Posterior vena cava (tissue), 2 donors: ENCODE results near the gene PRIMA1. TPM values are rescaled to one million over a fixed set of nuclear protein-coding genes. Genes with fewer than 3 reads are reported as not detected.
"Not testable (repeated sequence)": the region's sequence is repeated elsewhere in the genome, so short reads cannot be mapped to it uniquely, and the experiment has no call there.

ENCODE experiments used
- DNase-seq: peaks from one replicate; pipeline ENCODE4 v3.0.0-alpha.2; 2020; ENCODE audit warnings: low spot score
- intact Hi-C, 2 donors: fragments of 100-400 bp; cut with DNase I; formaldehyde crosslinking; loops; one replicate each; pipeline versions ENCODE4 v1.14.1 to v1.14.2; 2022 to 2023
- long read RNA-seq, 2 donors: library from polyadenylated mRNA; unstranded; transcript quantifications; one replicate each; pipeline ENCODE4 v2.0.0, GENCODE V29; 2020 to 2021
- total RNA-seq, 2 donors: library from RNA; stranded (reverse); fragmentation: NEBNext Ultra II Directional; extraction: Animal tissue kit (Norgen Biotek cat#: 25700); gene quantifications; one replicate each; pipeline ENCODE4 v1.2.1, GENCODE V29; 2021
- donor health status: DM: yes; HTN: yes; CAD: no.
- donor health status: DM: yes; HTN: yes; CAD: no.

PRIMA1 gene, protein sequence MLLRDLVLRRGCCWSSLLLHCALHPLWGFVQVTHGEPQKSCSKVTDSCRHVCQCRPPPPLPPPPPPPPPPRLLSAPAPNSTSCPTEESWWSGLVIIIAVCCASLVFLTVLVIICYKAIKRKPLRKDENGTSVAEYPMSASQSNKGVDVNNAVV
- 1 to 10 TPM; 5.0 to 9.6 TPM for total RNA-seq
- long read RNA-seq, donor 1, partial matches to known transcripts, result 0 of 3 reads
- long read RNA-seq, donor 1, other reads (novel, unspliced or antisense), result 3 of 3 reads
- long read RNA-seq, donor 2, result 0 reads

- DNase-seq, result no peak
- intact Hi-C loops, result loop anchor here (2.0 to 5.0 kb wide), 3 partner anchors 104 to 133 kb away; no protein-coding TSS in a partner anchor
These were observed at the start of gene PRIMA1 for GRCh38 chr14:93788293-93788542. TSS of gene PRIMA1 (minus strand) at chr14:93788485. CDS start at chr14:93787718, 767 bp downstream.

GRCh38 chr14:93834699-93835371 is 46.5 kb upstream of the PRIMA1 start:
- DNase-seq, result no peak
- intact Hi-C loops, result no loop called here

DNA sequence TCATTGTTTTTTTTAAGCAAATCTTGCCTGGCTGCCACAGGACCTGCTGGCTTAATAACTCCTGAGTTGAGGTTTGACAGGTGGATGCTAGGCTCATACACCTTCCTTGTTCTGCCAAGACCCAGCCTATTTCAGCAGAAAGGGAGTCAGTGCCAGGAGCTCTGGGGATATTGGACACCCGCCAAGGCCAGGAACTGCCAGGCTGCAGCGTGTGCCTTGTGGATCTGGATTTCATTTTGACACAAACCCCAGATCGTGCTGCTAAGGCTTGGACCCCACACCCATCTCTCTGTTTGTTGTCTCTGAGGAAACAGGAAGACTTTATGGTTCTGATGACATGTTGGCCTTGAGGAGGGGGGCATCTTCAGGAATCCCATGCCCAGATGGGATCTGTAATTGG is 44.4 kb upstream of the PRIMA1 start:
- intact Hi-C loops, result no loop called here
- DNase-seq, result no peak

DNA sequence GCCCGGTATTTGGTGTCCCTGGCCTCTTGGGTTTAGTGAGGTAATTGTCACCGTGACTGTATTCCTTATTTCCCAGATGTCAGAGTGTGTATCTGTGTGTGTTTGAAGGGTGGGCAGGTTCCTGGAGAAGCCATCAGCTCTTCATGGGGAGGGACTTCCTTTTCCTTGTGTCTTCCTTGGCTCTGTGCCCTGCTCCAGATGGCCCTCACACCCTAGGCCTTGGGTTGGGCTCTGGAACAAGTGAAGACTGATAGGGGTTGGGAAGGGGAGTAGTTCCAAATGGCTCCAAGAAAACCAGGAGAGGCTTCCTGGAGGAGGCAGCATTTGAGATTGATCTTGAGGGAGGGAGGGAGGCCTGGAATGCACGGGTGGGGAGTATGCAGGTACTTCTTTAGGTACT is 43.8 kb upstream of the PRIMA1 start:
- DNase-seq, result no peak
- intact Hi-C loops, result no loop called here

- DNase-seq, result no peak
- intact Hi-C loops, result loop anchor here in 1 of 2 donors (1.0 kb wide), 1 partner anchor 22 kb away; no protein-coding TSS in a partner anchor
These were observed 42.6 kb upstream of the PRIMA1 start for GRCh38 chr14:93830753-93831461.

DNA sequence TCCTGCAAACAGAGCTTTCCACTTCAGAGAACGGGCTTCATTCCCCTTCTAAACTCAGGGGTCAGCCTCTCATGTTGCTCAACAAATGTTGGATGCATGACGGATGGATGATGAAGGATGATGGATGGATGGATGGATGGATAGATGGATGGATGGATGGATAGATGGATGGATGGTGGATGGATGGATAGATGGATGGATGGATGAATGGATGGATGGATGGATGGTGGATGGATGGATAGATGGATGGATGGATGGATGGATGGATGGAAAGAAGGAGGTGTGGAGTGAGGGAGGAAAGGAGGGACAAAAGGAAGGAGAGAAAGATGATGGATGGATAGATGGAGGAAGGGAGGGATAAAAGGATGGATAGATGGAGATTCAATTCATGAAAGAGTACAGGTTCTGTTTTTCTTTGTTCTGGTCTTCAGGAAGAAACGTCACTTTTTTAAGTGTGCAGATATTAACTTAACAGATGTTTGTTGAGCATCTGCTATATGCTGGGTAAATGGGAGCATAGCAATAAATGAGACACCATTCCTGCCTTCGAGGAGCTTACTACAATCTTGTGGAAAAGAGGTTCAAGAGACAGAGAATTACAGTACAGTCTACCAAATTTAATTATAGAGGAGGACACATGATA is 41.7 kb upstream of the PRIMA1 start:
- intact Hi-C loops, result loop anchor here in 1 of 2 donors (1.0 to 10.0 kb wide), 2 partner anchors 23 to 1355 kb away; no protein-coding TSS in a partner anchor
- DNase-seq, result no peak

DNA sequence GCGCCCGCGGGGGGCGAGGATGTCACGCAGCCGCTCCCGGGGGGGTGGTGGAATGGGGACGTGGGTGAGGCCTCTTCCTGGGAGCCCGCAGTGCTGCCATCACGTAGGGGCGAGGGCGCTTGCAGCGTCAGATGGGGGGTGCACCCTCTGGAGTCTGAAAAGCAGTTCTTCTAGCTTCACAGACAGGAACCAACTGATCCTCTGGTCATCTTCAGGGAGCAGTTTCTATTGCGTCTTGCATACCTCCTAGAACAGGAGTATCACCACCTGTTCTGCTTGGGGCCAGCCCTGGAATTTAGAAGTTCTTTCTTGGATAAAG is 36.9 kb upstream of the PRIMA1 start:
- intact Hi-C loops, result loop anchor here in 1 of 2 donors (10.0 kb wide), 1 partner anchor 1350 kb away; no protein-coding TSS in a partner anchor
- DNase-seq, result no peak

DNA sequence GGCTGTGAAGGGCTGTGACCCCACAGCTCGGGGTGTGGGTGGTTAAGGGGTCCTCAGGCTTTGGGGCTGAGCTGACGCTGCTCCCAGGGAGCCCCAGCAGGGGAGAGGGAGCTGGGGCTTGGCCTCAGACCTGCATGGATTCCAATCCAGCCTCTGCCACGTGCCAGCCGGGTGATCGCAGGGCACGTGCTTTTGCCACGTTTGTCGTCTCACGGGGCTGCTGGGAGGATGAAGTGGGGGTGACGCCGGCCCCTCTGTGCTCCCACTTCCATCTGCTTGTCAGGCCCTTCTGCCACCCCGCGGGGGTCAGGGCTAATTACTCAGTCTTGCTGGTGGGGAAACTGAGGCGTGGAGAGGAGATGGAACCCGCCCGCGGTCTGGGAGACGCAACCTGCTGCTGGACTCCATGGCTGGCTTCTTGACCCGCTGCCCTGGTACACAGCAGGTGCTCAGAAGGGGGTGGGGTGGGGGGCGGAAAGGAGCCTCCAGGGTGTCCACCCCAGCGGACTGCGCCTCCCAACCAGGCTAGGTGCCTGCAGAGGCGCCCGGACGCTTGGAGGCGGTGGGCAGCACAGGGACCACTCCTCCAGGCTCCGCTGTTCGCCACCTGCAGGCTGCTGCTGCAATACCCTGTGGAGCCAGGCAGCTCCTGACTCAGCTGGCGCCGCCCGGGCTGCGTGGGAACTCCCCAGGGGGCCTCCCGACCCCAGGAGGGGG is 36.4 kb upstream of the PRIMA1 start:
- intact Hi-C loops, result loop anchor here in 1 of 2 donors (10.0 kb wide), 1 partner anchor 1350 kb away; no protein-coding TSS in a partner anchor
- DNase-seq, result no peak

- intact Hi-C loops, result loop anchor here in 1 of 2 donors (10.0 kb wide), 1 partner anchor 1349 kb away; no protein-coding TSS in a partner anchor
- no peak for DNase-seq
These were observed 35.8 kb upstream of the PRIMA1 start for GRCh38 chr14:93824076-93824475.

DNA sequence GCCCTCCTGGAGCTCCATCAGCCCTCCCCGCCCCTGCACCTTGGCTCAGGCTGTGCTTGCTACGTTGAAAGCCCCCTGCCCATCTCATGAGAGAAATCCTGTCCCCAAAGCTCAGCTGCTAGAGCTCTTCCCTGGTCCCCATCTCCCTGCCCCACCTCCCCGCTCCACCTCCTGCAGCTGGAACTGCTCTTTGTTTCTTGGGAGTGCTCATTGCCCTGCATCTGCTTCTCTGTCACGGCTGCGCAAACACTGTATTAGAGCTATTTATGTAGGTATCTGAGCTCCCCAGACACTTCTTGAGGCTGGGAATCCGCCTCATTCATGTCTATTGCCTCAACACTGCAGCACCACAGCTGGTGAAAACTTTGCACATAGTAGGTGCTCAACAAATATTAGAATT is 32.8 kb upstream of the PRIMA1 start:
- intact Hi-C loops, result loop anchor here in 1 of 2 donors (1.0 to 10.0 kb wide), 2 partner anchors 16 to 1346 kb away; no protein-coding TSS in a partner anchor
- DNase-seq, result no peak

DNA sequence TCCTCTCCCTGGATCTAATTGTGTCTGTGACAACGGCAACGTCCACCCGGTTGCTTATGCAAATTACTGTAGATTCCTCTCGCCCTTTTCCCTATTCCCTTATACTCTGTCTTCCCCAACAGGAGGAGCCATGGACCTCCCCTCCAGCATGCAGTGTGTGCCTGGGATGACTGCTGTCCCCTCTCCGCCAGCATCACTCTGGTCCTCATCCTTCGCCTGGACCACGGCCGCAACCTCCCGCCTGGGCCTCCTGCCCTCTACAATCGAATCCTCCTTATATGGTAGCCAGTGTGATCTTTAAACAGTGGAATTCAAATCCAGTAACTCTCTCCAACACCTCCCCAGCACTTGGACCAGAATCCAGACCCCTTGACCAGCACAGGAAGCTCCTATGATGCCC is 30.6 kb upstream of the PRIMA1 start:
- intact Hi-C loops, result loop anchor here in 1 of 2 donors (5.0 kb wide), 1 partner anchor 407 kb away; no protein-coding TSS in a partner anchor
- no peak for DNase-seq

DNA sequence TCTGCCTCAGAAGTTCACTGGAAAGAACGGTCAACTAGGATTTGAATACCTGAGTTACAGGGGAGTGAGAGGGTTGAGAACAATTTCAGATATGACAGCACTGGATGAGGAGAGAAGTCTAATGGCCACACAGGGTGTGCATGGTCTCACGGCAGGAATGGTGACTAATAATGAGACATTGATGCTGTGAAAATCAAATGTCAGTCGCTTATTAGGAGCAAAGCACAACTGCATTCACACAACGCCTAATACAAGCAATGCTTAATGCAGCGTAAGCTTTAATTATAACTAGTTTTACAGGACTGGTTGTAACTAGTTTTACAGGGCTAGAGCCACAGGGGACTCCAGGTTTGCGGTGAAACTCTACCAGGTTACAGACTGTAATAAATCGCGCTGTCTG is 23.4 kb upstream of the PRIMA1 start:
- intact Hi-C loops, result no loop called here
- no peak for DNase-seq

DNA sequence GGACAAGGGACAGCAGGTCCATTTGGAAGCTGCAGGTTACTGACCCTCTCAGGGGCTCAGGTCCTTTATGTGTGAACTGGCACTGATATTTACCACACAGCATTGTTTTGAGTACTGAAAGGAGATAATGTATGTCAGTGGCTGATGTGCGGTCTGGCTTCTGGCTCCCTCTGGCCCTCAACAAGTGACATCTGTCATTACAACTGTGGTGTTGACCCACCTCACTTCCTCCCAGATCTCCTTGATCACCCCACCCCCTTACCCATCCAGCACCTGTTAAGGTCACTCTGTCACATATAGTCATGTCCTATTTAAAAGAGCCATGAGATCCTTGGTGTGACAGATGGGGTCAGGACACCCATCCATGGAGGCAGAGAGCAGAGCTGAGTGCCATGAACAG is 22.7 kb upstream of the PRIMA1 start:
- intact Hi-C loops, result no loop called here
- no peak for DNase-seq

DNA sequence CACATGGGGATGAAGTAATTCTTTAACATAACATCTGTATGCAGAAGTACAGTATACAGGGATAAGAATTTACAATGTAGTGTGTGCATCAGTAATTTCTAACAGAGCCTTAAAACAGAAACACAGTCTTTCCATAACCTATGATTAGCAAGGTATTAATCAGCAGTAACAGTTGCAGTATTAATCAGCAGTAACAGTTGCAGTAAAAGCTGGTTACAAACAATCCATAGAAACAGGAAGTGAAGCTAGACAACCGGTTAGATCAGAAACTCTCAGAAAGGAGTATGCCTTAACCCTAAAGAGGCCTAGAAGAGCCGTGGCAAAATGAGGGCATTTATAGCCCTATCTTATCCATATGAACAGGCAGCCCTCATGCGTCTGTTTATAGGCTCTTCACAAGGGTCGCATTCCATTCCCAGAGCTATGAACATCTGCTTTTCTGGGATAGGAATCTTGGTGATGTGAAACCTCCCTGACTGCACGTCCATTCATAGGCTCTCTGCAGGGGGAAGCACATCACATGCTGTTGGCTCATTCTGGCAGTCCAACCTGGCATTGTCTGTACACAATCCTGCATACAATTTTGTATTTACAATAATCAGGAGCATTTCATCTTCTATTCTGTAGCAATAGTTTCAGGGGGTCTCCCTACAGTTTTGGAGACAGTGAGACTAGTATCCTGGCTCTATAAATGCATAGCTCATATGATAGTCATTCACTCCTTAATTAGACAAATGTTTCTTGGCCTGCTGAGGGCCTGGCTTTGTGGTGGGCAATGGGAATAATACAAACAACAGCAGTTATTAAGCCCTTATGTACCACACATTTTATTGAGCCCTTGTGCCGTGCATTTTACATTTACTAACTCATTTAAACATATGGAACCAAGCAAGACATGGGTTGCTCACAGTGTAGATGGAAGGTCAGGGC is 21.5 kb upstream of the PRIMA1 start:
- DNase-seq, intact Hi-C loops: not testable (repeated sequence)

GRCh38 chr14:93804654-93805053 is 16.4 kb upstream of the PRIMA1 start:
- no peak for DNase-seq
- intact Hi-C loops, result loop anchor here in 1 of 2 donors (1.0 kb wide), 1 partner anchor 17 kb away; no protein-coding TSS in a partner anchor

GRCh38 chr14:93803408-93804318 is 15.4 kb upstream of the PRIMA1 start:
- no peak for DNase-seq
- intact Hi-C loops, result no loop called here
